Measurements from ENCODE around the gene CELF1.
"Not testable (repeated sequence)": the region's sequence is repeated elsewhere in the genome, so short reads cannot be mapped to it uniquely, and the experiment has no call there.

GRCh38 chr11:47564366-47564765, 11.4 kb upstream of the CELF1 start:
- not testable (repeated sequence) for TF ChIP-seq ELF4 (CRISPR knock-in tag; IDR thresholded peaks at IDR 0.05); BHLHE40 (IDR thresholded peaks at IDR 0.05; ENCODE audit: low read length); MAX (CRISPR knock-in tag; IDR thresholded peaks at IDR 0.05); TCF7 (IDR thresholded peaks at IDR 0.05; ENCODE audit: borderline replicate concordance); CTCF (IDR thresholded peaks at IDR 0.05 in 2 of 3, conservative IDR thresholded peaks at IDR 0.05 in 1 of 3; ENCODE audit: insufficient read depth in 2 of 3, low read depth in 1 of 3, low read length in 3 of 3); NONO (IDR thresholded peaks at IDR 0.05; ENCODE audit: low read depth in 2 of 2, low read length in 1 of 2); CBX8 (IDR thresholded peaks at IDR 0.05; ENCODE audit: borderline replicate concordance, extremely low read depth, low read depth, low read length, poor library complexity, severe bottlenecking); SP2 (IDR thresholded peaks at IDR 0.05; ENCODE audit: extremely low read depth, low read depth, low read length, poor library complexity, severe bottlenecking); REST (IDR thresholded peaks at IDR 0.05; ENCODE audit: borderline replicate concordance); REST (CRISPR knock-in tag; IDR thresholded peaks at IDR 0.05; ENCODE audit: low read depth); RFX5 (IDR thresholded peaks at IDR 0.05; ENCODE audit: low read depth, low read length); ZBTB17 (CRISPR knock-in tag; IDR thresholded peaks at IDR 0.05); E2F4 (CRISPR knock-in tag; IDR thresholded peaks at IDR 0.05; ENCODE audit: low read depth); EZH2 (IDR thresholded peaks at IDR 0.05; ENCODE audit: borderline replicate concordance, low read depth, low read length); USF1 (CRISPR knock-in tag; IDR thresholded peaks at IDR 0.05)
